ENCODE results near the gene ATP1A2.

- TF ChIP-seq CTCF (IDR thresholded peaks at IDR 0.05; ENCODE audit: low read depth, low read length, poor library complexity, severe bottlenecking) (no peak), EZH2phosphoT487 (IDR thresholded peaks at IDR 0.05; ENCODE audit: borderline replicate concordance, low read length) (no peak)
Observed at GRCh38 chr1:160169553-160170399, 54.2 kb downstream of the ATP1A2 start.
